Brain microvascular endothelial cell (primary cell): Measurements from ENCODE around the gene CEP97.

Experiments used
- DNase-seq: peaks from one replicate; pipeline ENCODE4 v3.0.0-alpha.2; 2020
- H3K27ac ChIP-seq: fragments of 250-450 bp; sonication (Bioruptor Pico); 2 replicates; pipeline ENCODE4 v1.5.1; 2020; ENCODE audit warnings: mild to moderate bottlenecking, moderate library complexity
- H3K27me3 ChIP-seq: fragments of 250-450 bp; sonication (Bioruptor Pico); replicated peaks from 2 replicates; pipeline ENCODE4 v1.5.1; 2020; ENCODE audit warnings: mild to moderate bottlenecking
- H3K36me3 ChIP-seq: fragments of 250-450 bp; sonication (Bioruptor Pico); replicated peaks from 2 replicates; pipeline ENCODE4 v1.5.1; 2020; ENCODE audit warnings: mild to moderate bottlenecking
- H3K4me3 ChIP-seq: 2 replicates; pipeline ENCODE4 v1.5.1; 2011; ENCODE audit warnings: low read depth, mild to moderate bottlenecking, control low read depth, low read length, moderate library complexity
- CTCF ChIP-seq: IDR thresholded peaks from 2 replicates; pipeline ENCODE4 v1.5.1; 2011; ENCODE audit warnings: low read depth, mild to moderate bottlenecking, moderate library complexity, low read length, control low read depth, inconsistent platforms; ENCODE audit errors: missing control alignments
- in situ Hi-C: cut with HindIII; loops from 2 replicates; pipeline ENCODE4 v1.10.0; 2017; ENCODE audit warnings: low sequenced_read_pairs, low pct_ligation_motif_present

CEP97 gene

GRCh38 chr3:101803939-101804338 lies 79.5 kb downstream of the CEP97 start:
- Histone ChIP-seq H3K27ac (no peak overlapping the region), H3K4me3 (no peak overlapping the region), H3K36me3 (peaks cover 11% of the 10 kb centered on the region), H3K27me3 (no peaks in the 10 kb centered on the region)
- DNase-seq, result no peak
- in situ Hi-C loops, result loop anchor here (25.0 kb wide), 1 partner anchor 733 kb away; no protein-coding TSS in a partner anchor
- TF ChIP-seq CTCF, result no peak

- in situ Hi-C loops, result loop anchor here (25.0 kb wide), 1 partner anchor 731 kb away; no protein-coding TSS in a partner anchor
- H3K27ac ChIP-seq, result no peak overlapping the region
- no peak for TF ChIP-seq CTCF
- H3K27me3 ChIP-seq, result no peaks in the 10 kb centered on the region
- peaks cover 8% of the 10 kb centered on the region for H3K36me3 ChIP-seq
- DNase-seq, result no peak
- no peak overlapping the region for H3K4me3 ChIP-seq
These were observed 82.1 kb downstream of the CEP97 start for GRCh38 chr3:101806491-101806890.

- in situ Hi-C loops, result loop anchor here (25.0 kb wide), 1 partner anchor 729 kb away; no protein-coding TSS in a partner anchor
- Histone ChIP-seq H3K27ac (no peak overlapping the region), H3K4me3 (no peak overlapping the region), H3K27me3 (no peaks in the 10 kb centered on the region), H3K36me3 (peaks cover 5% of the 10 kb centered on the region)
- DNase-seq, result no peak
- no peak for TF ChIP-seq CTCF
These were observed 83.5 kb downstream of the CEP97 start for GRCh38 chr3:101807888-101808287.

- in situ Hi-C loops, result loop anchor here (25.0 kb wide), 1 partner anchor 728 kb away; no protein-coding TSS in a partner anchor
- peak; percentile 29 for DNase-seq
- Histone ChIP-seq H3K4me3 (no peak overlapping the region), H3K27ac (no peak overlapping the region), H3K36me3 (no peaks in the 10 kb centered on the region), H3K27me3 (no peaks in the 10 kb centered on the region)
- TF ChIP-seq CTCF, result peak; percentile 76
These were observed 85.0 kb downstream of the CEP97 start for GRCh38 chr3:101809178-101810021.

- Histone ChIP-seq H3K36me3 (no peaks in the 10 kb centered on the region), H3K27ac (peak overlapping the region; percentile 4), H3K4me3 (no peak overlapping the region), H3K27me3 (no peaks in the 10 kb centered on the region)
- no peak for DNase-seq
- TF ChIP-seq CTCF, result no peak
- in situ Hi-C loops, result loop anchor here (25.0 kb wide), 1 partner anchor 727 kb away; no protein-coding TSS in a partner anchor
These were observed 85.6 kb downstream of the CEP97 start for GRCh38 chr3:101810022-101810418.

- Histone ChIP-seq H3K27ac (no peak overlapping the region), H3K27me3 (no peaks in the 10 kb centered on the region), H3K36me3 (no peaks in the 10 kb centered on the region), H3K4me3 (no peak overlapping the region)
- in situ Hi-C loops, result loop anchor here (25.0 kb wide), 1 partner anchor 725 kb away; no protein-coding TSS in a partner anchor
- no peak for DNase-seq
- no peak for TF ChIP-seq CTCF
These were observed 87.5 kb downstream of the CEP97 start for GRCh38 chr3:101811875-101812274.
